Stimulated activated CD8-positive, alpha-beta memory T cell treated with anti-CD3 and anti-CD28 coated beads, Interleukin-4, amount 100 ng/mL, for 1 hour (primary cell): ENCODE results near the gene IREB2.
"Not testable (repeated sequence)": the region's sequence is repeated elsewhere in the genome, so short reads cannot be mapped to it uniquely, and the experiment has no call there.

ENCODE experiments used
- DNase-seq, 2 donors: peaks; one replicate each; pipeline ENCODE4 v3.0.0-alpha.2; 2020; ENCODE audit warnings: low read depth in 2 of 2, low spot score in 1 of 2

IREB2 gene, protein sequence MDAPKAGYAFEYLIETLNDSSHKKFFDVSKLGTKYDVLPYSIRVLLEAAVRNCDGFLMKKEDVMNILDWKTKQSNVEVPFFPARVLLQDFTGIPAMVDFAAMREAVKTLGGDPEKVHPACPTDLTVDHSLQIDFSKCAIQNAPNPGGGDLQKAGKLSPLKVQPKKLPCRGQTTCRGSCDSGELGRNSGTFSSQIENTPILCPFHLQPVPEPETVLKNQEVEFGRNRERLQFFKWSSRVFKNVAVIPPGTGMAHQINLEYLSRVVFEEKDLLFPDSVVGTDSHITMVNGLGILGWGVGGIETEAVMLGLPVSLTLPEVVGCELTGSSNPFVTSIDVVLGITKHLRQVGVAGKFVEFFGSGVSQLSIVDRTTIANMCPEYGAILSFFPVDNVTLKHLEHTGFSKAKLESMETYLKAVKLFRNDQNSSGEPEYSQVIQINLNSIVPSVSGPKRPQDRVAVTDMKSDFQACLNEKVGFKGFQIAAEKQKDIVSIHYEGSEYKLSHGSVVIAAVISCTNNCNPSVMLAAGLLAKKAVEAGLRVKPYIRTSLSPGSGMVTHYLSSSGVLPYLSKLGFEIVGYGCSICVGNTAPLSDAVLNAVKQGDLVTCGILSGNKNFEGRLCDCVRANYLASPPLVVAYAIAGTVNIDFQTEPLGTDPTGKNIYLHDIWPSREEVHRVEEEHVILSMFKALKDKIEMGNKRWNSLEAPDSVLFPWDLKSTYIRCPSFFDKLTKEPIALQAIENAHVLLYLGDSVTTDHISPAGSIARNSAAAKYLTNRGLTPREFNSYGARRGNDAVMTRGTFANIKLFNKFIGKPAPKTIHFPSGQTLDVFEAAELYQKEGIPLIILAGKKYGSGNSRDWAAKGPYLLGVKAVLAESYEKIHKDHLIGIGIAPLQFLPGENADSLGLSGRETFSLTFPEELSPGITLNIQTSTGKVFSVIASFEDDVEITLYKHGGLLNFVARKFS

DNA sequence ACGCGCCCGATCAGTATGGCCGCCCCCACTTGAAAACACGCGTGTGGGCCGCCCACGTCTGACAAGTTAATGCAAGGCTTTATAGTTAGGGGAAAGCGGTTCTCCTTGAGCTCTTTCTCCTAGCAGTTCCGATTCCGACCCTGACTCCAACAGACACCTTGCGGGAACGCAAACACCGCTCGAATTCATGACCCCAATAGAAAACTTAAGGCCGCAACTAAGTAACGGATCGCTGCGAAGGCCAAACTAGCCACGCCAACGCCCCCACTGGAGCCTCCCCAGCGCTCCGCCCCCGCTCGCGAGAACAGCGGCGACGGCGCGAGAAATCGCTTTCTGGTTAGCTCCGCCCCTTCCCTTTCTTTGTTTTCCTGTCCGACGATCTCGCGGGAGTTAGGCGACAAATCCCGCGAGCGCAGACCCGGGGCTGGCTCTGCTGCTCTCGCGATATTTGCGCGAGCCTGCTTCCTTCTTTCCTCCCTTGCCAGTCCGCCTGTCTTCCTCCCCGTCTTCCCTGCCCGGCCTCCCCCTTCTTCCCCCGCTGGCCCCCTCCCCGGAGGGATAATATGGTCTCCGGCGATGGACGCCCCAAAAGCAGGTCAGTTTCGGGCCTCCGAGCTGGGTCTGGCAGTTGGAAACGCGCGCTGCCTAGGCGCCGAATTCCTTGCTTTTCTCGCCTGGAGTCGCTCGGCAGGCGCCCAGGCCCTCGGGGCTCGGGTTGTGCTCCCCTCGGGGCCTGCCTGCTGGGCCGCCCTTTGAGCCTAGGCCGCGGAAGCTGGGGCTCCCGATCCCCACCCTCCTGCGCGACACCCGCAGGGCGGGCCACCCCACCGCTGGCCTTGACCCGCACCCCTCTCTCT, at the start of gene IREB2:
TSS of gene IREB2 (plus strand) at position 455 of the 857 bp plus-strand sequence. CDS start at position 577, 122 bp downstream.
- peak; percentile 91 to 95 for DNase-seq

DNA sequence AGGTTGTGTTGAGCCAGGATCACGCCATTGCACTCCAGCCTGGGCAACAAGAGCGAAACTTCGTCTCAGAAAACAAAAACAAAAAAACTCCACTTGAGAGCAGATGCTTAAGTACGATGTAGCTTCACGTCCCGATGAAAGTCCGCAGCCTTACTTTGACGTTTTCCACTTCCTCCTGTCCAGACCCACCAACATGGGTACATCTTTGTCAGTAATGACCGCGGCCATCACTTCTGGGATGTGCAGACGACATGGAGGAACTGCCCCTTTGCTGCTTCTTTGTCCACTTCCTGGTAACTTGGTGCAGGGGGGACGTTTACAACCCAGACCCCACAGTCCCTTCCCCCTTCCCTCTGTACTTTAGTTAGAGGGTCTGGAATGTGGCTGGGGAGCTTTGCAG, 49.2 kb upstream of the IREB2 start:
- DNase-seq = no peak

DNA sequence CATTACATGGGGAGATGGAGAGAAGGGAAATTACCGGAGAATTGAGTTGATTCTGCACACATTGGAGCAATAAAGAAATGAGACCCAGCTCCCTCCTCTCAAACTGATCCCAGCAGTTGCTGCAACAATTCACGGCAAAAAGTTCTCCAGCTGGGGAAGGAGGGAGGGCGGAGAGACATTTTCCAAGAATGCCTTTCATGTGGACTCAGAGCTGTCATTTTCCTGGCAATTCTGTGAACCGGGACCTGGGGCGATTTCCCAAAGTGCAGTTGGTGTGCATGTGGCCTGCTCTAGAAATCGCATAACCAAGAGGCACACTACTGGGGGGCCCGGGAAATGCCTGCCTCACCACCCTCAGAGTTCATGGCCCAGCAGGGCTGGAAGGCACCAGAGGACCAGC, 48.7 kb upstream of the IREB2 start:
- no peak for DNase-seq

DNA sequence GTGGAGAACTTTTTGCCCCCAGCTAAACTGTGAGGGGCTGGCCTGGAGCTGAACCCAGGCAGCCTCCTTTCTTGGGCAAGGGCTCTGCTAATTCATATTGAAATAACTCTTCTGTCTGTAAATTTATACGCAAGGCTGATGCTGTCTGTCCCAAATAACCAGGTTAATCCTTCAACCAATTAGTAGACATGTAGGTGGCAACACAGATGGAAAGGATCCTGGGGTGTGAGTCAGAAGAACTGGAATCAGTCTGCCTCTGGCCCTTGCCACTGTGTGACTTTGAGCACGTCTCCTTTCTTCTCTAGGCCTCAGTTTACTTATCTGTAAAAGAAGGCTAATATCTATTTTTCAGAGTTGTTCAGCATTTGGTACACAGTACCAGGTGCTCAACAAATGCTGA, 48.3 kb upstream of the IREB2 start:
- DNase-seq = no peak

DNA sequence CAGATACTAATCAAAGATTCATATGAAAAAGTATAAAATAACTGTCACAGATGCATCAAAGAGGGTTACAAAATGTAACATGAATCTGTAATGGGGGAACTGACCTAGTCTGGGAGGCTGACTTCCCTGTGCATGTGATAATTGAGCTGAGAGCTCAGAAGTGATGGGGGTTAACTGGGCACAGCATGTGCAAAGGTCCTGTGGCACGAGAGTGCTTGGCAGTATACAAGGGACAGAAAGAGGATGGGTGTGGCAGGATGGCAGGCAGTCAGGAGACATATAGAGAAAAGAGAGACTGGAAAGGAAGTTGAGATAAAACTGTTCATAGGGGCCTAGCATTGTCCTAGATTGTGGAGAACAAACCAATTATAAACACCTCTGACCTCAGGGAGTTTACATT, 47.8 kb upstream of the IREB2 start:
- no peak for DNase-seq

DNA sequence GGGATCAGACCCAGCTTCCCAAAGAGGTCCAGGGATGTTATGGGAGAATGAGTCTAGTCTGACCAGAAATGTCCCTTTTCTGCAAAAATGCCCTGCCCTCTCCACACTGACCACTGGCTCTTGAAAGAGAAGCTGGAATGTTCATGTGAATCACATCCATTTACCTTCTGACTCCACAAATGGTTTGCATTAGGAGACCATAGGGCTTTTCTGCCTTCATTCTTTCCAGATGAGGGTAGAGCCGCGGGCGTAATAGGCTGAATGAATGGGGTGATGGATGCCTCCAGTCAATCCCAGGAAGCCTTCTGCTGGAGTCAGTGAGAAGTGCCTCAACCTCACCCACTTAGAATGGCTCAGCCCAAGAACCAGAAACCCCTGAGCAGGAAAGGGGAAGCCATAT, 47.2 kb upstream of the IREB2 start:
- DNase-seq = no peak

DNA sequence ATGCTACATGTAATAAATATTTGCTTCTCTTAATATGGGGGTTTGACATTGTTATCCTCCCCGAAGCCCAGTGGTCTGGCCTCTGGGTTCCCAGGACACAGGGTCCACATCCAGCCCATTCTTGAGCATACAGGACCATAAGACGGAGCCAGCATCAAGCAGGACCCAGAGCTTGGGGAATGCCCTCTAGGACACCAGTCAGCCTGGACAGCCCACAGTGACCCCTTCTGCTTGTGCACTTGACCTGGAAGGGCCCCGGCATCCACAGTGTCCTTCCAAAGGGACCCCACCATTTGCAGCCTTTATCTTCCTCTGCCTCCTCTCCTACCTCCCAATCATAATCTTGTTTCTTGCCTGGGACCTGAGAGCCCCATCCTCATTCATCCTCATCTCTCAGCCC, 46.2 kb upstream of the IREB2 start:
- no peak for DNase-seq

DNA sequence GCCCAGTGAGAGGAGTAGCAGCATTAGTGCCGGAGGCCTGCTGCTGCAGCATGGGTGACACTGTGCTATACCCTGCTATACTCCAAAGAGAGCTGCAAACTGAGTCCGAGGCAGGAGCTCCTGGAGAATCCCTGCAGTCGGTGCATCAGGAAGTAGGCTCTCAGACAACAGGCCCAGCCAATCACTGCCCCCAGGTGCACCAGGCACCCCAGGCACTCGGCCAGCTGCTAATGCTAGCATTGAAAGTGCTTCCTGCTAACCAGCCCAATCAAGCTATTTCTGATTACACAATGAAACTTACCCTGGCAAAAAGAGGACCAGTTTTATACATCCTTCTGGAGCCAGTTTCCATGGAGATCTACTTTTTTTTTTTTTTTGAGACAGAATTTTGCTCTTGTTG, 45.6 kb upstream of the IREB2 start:
- DNase-seq = no peak

DNA sequence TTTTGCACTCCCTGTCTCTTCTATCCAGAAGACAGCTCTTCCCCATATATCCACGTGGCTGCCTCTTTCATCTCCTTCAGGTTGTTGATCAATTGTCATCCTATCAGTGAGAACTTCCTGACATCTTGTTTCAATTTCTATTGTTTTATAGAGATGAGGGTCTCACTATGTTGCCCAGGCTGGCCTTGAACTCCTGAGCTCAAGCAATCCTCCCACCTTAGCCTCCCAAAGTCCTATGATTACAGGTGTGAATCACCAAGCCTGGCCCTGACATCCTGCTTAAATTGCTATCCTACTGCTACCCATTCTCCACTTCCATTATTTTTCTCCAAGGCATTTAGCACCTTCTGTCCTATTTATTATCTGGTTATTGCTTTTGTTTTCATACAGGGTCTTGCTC, 44.9 kb upstream of the IREB2 start:
- DNase-seq = no peak

DNA sequence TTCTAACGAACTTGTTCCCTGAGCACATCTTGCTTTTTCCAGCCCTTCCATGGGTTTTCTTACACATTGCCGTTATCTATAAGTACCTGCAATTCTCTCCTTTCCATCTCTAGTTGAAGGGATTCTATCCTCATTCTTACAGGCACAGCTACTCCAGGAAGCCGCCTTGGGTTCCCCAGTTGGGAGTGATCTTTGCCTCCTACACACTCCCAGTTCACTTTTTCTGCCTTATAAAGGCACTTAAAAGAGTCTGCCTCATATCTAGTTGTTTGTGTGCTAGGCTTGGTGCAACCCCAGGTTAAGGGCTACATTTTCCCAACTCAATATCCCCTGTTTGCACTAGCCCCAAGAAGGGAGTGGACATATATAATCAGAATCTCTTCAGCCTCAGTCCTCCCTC, 44.0 kb upstream of the IREB2 start:
- DNase-seq = no peak

DNA sequence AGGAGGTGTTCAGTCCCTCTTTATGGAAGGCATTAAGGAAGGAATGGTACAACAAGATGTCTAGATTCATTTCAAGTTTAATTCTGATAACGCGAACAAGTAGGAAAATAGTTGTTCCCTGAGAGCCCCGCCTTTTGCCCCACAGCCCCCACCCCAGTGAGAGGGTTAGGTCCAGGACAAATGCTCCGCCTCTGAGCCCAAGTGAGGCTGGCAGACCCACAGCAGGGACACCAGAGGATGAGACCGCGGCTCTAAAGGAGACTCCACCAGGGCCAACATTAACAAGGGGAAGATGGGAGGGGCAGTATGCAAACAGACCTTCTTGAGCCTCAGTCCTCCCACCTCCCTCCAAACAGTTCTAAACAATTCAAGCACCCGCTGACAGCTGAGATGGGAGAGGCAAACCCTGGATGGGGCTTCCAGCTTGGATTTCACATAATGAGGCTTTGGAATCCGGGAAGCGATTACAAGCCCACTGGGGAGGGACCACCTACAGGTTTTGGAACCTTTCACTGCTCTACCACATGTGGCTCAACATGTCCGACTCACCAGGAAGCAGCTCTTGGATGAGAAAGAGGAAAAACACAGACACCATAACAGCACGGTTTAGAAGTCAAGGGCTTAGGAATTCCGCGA, 42.9 kb upstream of the IREB2 start:
- DNase-seq = no peak

DNA sequence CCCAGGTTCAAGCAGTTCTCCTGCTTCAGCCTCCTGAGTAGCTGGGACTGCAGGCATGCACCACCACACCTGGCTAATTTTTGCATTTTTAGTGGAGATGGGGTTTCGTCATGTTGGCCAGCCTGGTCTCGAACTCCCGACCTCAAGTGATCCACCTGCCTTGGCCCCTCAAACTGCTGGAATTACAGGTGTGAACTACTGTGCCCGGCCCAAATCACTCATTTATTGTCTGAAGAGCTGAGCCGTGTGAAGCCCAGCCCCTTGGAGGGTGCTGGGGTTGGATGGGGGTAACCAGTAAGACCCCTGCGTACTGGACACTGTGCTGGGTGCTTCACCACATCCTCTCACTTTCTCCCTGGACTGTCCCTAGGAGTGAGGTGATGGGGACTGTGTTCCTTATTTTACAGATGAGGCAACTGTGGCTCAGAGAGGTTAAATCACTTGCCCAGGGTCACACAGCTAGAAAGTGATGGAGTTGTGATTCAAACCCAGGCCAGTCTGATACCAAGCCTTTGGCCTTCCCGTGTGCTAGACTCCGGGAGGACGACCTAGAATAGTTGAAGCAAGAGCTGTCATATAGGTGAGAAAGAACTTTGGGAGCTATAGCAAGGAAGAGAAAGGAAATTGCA, 41.7 kb upstream of the IREB2 start:
- no peak for DNase-seq

DNA sequence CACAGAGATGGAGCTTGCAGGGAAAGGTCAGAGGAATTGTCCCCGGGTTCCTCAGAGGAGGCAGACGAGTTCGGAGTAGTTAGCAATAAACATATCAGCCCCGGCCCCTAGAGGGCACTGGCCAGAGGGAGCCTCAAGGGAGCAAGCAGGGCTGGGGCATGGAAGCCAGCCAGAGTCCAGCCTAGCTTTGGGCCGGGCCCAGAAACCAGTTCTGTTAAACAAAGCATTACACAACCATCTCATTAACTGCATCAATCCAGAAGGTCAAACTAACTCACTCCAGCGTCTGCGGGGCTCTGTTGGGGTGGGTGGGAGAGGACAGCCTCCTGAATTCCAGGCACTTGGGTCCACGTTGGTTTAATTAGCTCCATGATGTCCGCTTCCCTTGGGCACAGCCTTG, 41.0 kb upstream of the IREB2 start:
- no peak for DNase-seq

DNA sequence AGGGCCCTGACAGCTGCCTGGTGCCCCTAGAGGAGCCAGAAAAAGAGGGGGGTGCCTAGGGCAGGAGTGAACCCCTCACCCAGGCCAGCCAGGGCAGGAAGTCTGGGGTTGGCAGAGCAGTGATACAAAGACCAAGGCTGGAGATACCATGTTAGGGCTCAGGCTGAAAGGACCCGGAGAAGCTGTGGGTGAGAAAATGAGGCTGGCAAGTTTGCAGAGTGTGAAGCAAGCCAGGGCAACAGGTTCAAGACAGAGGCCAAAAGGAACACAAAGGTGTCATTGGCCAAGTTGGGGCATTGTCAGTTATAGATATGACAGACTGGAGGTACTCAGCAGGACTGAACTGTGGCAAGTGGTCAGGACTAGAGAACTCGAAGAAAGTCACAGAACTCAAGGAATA, 40.6 kb upstream of the IREB2 start:
- no peak for DNase-seq

DNA sequence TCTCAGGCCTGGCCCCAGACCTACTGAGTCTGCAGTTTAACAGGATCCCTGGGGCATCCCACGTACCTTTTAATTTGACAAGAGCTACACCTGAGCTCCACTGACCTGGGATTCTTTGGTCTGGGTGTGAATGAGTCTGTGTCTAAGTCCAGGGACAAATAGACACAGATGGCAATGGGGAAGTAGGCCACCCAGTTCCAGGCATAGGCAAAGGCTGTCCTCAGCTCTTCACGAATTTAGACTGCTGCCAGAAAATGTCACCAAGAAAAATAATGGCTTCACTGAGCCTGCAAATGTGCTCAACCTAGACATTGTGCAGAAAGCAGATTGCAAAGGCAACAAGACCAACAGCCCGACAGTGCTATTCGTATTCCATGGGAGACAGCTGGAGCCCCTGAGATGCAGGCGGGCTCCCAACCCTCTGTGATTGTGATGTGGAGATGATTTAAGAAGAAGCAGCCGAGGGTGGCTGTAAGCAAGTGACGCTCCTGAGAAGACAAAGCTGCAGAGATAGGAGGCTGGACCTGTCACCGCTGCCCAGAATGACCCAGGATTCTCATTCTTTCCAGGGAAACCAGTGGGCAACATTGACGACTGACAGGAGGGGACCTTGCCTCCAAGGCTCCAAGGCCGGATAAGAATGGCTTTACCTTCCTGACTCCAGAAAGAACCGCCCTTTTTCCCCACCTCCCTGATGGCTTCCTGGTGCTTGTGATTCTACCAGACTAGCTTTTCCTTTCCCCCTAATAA, 39.8 kb upstream of the IREB2 start:
- no peak for DNase-seq

DNA sequence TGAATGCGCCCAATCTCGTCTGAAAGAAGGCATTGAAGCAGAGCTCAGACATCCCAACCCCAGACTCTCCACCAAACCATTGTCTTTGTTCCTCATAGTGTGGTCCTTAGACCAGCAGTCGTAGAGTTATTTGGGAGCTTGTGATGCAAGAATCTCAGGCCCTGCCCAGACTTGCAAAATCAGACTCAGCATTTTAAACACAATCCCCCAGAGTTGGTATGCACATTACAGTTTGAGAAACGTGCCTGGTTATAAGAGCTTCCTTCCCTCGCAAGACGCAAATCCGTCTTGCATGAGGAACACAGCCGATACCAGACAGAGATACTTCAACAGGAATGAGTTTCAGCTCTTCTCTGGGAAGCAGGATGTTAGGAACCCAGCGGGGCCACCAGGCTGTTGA, 38.9 kb upstream of the IREB2 start:
- no peak for DNase-seq

DNA sequence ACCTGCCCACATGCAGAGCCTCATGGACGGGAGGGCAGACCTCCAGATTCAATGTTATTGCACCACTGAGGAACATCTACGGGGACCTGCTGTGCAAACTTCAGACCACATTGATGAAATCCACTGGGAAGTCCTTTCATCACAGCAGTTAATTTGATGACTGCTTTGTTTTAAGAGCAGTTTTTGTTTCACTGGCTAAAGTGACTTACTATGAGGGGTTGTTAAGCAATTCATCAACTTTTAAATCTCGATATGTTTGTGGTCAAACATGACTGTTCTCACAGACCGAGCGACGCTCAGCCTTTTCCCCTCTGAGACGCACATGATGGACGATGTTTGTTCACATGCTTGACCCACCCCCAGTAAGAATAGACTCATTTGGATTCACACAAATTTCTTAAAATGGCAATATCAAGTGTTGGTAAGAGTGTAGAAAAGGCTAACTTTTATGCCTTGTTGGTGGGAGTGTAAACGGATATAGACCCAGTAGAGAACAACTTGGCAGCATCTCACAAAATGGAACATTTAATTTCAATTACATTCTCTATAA, 35.9 kb upstream of the IREB2 start:
- DNase-seq = no peak

DNA sequence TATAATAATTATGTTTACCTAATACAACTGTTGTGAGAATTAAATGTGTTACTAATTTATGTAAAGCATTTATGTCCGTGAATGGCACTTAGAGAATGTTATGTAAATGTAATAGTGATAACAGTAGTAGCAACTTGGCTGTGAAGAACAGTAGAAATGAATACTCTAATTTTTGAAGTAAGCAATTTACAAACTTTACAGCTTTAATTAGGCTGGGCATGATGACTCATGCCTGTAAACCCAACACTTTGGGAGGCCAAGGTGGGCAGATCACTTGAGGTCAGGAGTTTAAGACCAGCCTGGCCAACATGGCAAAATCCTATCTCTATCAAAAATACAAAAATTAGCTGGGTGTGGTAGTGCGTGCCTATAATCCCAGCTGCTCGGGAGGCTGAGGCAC, 33.9 kb upstream of the IREB2 start:
- DNase-seq = no peak

DNA sequence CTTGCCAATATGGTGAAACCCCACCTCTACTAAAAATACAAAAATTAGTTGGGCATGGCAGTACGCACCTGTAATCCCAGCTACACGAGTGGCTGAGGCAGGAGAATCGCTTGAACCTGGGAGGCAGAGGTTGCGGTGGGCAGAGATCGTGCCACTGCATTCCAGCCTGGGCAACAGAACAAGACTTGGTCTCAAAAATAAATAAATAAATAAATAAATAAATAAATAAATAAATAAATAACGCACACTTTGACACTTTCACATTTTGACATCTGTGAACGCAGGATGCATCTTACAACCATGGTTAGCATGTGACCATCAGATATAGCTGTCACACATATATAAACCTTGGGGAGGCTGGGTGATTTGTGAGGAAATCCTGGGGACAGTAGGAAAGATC, 33.2 kb upstream of the IREB2 start:
- not testable (repeated sequence) for DNase-seq
